ENCODE measurements around the gene DEGS1.

DNA sequence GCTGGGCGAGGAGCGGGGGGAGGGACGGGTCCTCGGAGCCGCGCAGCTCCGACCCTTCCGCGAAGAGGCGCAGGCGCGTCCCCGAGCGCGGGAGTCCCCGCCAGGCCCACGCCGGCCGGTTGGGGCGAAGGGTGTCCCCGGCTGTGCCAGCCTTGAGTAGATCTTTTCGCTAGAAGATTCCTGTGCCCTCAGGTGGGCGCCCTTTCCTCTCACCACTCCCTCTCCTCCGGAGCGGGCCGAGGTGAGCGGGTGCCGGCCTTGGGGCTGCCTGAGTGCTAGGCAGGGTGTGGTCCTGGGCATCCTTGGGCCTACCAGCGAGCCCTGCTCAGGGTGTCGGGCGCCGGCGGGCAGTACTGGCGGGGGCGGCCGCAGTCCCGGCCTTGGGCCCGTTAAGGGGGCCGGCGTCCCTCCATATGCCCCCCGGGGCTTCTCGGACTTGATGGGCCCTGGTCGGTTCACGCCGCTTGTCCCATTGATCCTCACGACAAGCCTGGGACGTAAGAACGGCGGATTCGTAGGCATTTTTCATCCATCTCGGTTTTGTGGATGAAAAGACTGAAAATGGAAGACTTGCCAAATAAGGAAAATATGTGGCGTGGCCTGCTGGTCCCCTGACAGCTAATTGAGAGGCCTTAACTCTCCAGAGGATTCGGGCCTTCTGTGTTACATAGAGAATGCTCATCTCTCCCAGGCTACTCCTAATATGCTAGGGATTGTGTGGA is 712 bp downstream of the DEGS1 start:
- TF ChIP-seq CTCF (IDR thresholded peaks at IDR 0.05; ENCODE audit: low read depth, low read length, poor library complexity, severe bottlenecking) (peak; percentile 41), EZH2phosphoT487 (IDR thresholded peaks at IDR 0.05; ENCODE audit: borderline replicate concordance, low read length) (no peak)
